Activated B cell treated with CpG ODN at 0.5 μM for 24 hours (primary cell): ENCODE results near the gene CCDC50. TPM values are rescaled to one million over a fixed set of nuclear protein-coding genes. Genes with fewer than 3 reads are reported as not detected.
A peak's percentile ranks its signal among the peaks of the same experiment; 100 is the strongest.

Experiments
- ATAC-seq: fragments of 200-7000 bp; cut with Tn5 transposase; one replicate; pipeline ENCODE4 v1.10.0; 2021; ENCODE audit warnings: low read depth, mild to moderate bottlenecking, moderate library complexity
- CTCF ChIA-PET: fragments of 350-600 bp; sonication (Branson Sonifier 250); formaldehyde crosslinking; loops from one replicate; lab custom pipeline; 2021; ENCODE audit warnings: antibody characterized with exemption; lab: Charles Lee
- POLR2A ChIA-PET: fragments of 350-600 bp; sonication (Branson Sonifier 250); formaldehyde crosslinking; loops from one replicate; lab custom pipeline; 2021; ENCODE audit warnings: antibody characterized with exemption; lab: Charles Lee
- DNase-seq: peaks from one replicate; pipeline ENCODE4 v3.0.0; 2022
- H3K27ac Mint-ChIP-seq: one replicate; pipeline ENCODE4 v1.8.0; 2020; ENCODE audit warnings: mixed read lengths
- H3K27me3 Mint-ChIP-seq: one replicate; pipeline ENCODE4 v1.8.0; 2021; ENCODE audit warnings: mixed read lengths
- H3K36me3 Mint-ChIP-seq: one replicate; pipeline ENCODE4 v1.8.0; 2021; ENCODE audit warnings: low read depth, mixed read lengths
- H3K4me1 Mint-ChIP-seq: one replicate; pipeline ENCODE4 v1.8.0; 2021; ENCODE audit warnings: mixed read lengths
- H3K4me3 Mint-ChIP-seq: one replicate; pipeline ENCODE4 v1.8.0; 2020; ENCODE audit warnings: mild to moderate bottlenecking, mixed read lengths
- H3K9me3 Mint-ChIP-seq: one replicate; pipeline ENCODE4 v1.8.0; 2020; ENCODE audit warnings: mixed read lengths
- CTCF ChIP-seq: fragments of 200-600 bp; IDR thresholded peaks from one replicate; pipeline ENCODE4 v1.8.0; 2022; ENCODE audit warnings: antibody characterized with exemption, mild to moderate bottlenecking
- intact Hi-C: fragments of 100-400 bp; cut with micrococcal nuclease; formaldehyde crosslinking; loops from one replicate; pipeline ENCODE4 v1.15.1; 2024
- total RNA-seq: library from RNA; stranded (reverse); gene quantifications from 2 replicates; pipeline ENCODE4 v1.2.3, GENCODE V29; 2022

The CCDC50 gene
- total RNA-seq, 1 donor from 2014 or later, result 153 TPM

- CTCF ChIA-PET, result interaction anchor here (1.8 kb wide), 1 partner anchor 137 kb away, joined by 8 read pairs; no protein-coding TSS in a partner anchor
- H3K27ac Mint-ChIP-seq, result peak overlapping the region; percentile 5
Measured at GRCh38 chr3:191381303-191381702, 52.1 kb downstream of the CCDC50 start.

GRCh38 chr3:191382661-191383060 is 53.5 kb downstream of the CCDC50 start:
- peaks cover 45% of the 10 kb centered on the region for H3K4me1 Mint-ChIP-seq
- H3K27ac Mint-ChIP-seq, result peak overlapping the region; percentile 68
- no peaks in the 10 kb centered on the region for H3K27me3 Mint-ChIP-seq
- no peak for TF ChIP-seq CTCF
- intact Hi-C loops, result no loop called here
- CTCF ChIA-PET, result interaction anchor here (0.8 to 1.5 kb wide), 4 partner anchors 24 to 139 kb away, joined by 3 read pairs; no protein-coding TSS in a partner anchor
- no peak overlapping the region for H3K4me3 Mint-ChIP-seq
- ATAC-seq, result no peak
- H3K36me3 Mint-ChIP-seq, result peaks cover 82% of the 10 kb centered on the region
- H3K9me3 Mint-ChIP-seq, result no peaks in the 10 kb centered on the region
- no peak for DNase-seq
- POLR2A ChIA-PET, result interaction anchor here (1.3 kb wide), 1 partner anchor 10 kb away, joined by 3 read pairs; no protein-coding TSS in a partner anchor

More at GRCh38 chr3:191381303-191381702, 52.1 kb downstream of the CCDC50 start:
- intact Hi-C loops, result no loop called here
- no peak overlapping the region for H3K4me3 Mint-ChIP-seq
- TF ChIP-seq CTCF, result no peak
- POLR2A ChIA-PET, result no interaction called here
- DNase-seq, result no peak
- H3K4me1 Mint-ChIP-seq, result peaks cover 53% of the 10 kb centered on the region
- ATAC-seq, result no peak
- H3K27me3 Mint-ChIP-seq, result no peaks in the 10 kb centered on the region
- no peaks in the 10 kb centered on the region for H3K9me3 Mint-ChIP-seq
- H3K36me3 Mint-ChIP-seq, result peaks cover 83% of the 10 kb centered on the region

GRCh38 chr3:191383124-191383523 is 53.9 kb downstream of the CCDC50 start:
- peaks cover 79% of the 10 kb centered on the region for H3K36me3 Mint-ChIP-seq
- intact Hi-C loops, result no loop called here
- no peaks in the 10 kb centered on the region for H3K27me3 Mint-ChIP-seq
- DNase-seq (no peak), ATAC-seq (no peak)
- no peak for TF ChIP-seq CTCF
- POLR2A ChIA-PET, result interaction anchor here (1.3 kb wide), 1 partner anchor 11 kb away, joined by 3 read pairs; no protein-coding TSS in a partner anchor
- H3K4me3 Mint-ChIP-seq, result no peak overlapping the region
- H3K27ac Mint-ChIP-seq, result no peak overlapping the region
- no peaks in the 10 kb centered on the region for H3K9me3 Mint-ChIP-seq
- CTCF ChIA-PET, result interaction anchor here (0.8 to 1.5 kb wide), 4 partner anchors 24 to 139 kb away, joined by 3 read pairs; no protein-coding TSS in a partner anchor
- peaks cover 41% of the 10 kb centered on the region for H3K4me1 Mint-ChIP-seq

- Mint-ChIP-seq H3K4me3 (no peak overlapping the region), H3K27ac (peak overlapping the region; percentile 30), H3K9me3 (no peaks in the 10 kb centered on the region), H3K27me3 (no peaks in the 10 kb centered on the region), H3K36me3 (peaks cover 82% of the 10 kb centered on the region), H3K4me1 (peaks cover 33% of the 10 kb centered on the region)
- POLR2A ChIA-PET, result no interaction called here
- CTCF ChIA-PET, result interaction anchor here (2.4 kb wide), 1 partner anchor 140 kb away, joined by 6 read pairs; no protein-coding TSS in a partner anchor
- ATAC-seq (no peak), DNase-seq (no peak)
- intact Hi-C loops, result no loop called here
- no peak for TF ChIP-seq CTCF
Measured at GRCh38 chr3:191385101-191385500, 55.9 kb downstream of the CCDC50 start.

GRCh38 chr3:191387441-191388077 is 58.4 kb downstream of the CCDC50 start:
- Mint-ChIP-seq H3K4me1 (peaks cover 21% of the 10 kb centered on the region), H3K9me3 (no peaks in the 10 kb centered on the region), H3K36me3 (peaks cover 86% of the 10 kb centered on the region), H3K4me3 (no peak overlapping the region), H3K27ac (no peak overlapping the region), H3K27me3 (no peaks in the 10 kb centered on the region)
- intact Hi-C loops, result loop anchor here (1.0 to 2.0 kb wide), 3 partner anchors 15 to 251 kb away; no protein-coding TSS in a partner anchor
- no peak for DNase-seq
- ChIA-PET CTCF (no interaction called here), POLR2A (no interaction called here)
- TF ChIP-seq CTCF, result no peak
- ATAC-seq, result no peak
